Endothelial cell of umbilical vein (primary cell): ENCODE results near the gene MPZL2. TPM values are rescaled to one million over a fixed set of nuclear protein-coding genes. Genes with fewer than 3 reads are reported as not detected.

Source experiments
- BruUV-seq: library from RNA; stranded (reverse); fragments of 400-500 nt; replicated peaks from 2 replicates; lab custom pipeline; 2021; lab: Mats Ljungman, UMichigan
- CTCF ChIA-PET: fragments of 300-600, 350-600 bp; sonication (Branson Sonifier 250); formaldehyde crosslinking; loops from one replicate; lab custom pipeline; 2021; ENCODE audit warnings: antibody characterized with exemption, inconsistent platforms; lab: Charles Lee
- POLR2A ChIA-PET: fragments of 300-600, 350-600 bp; sonication (Branson Sonifier 250); formaldehyde crosslinking; loops from one replicate; lab custom pipeline; 2021; ENCODE audit warnings: antibody characterized with exemption, inconsistent platforms; lab: Charles Lee
- DNase-seq: peaks from one replicate; pipeline ENCODE4 v3.0.0-alpha.2; 2011; ENCODE audit warnings: low read depth, low spot score
- FAIRE-seq: peaks from 2 replicates; lab custom pipeline; 2011; peaks lifted over from hg19 to GRCh38; lab: Jason Lieb, UNC
- H2AFZ ChIP-seq: 2 replicates; pipeline ENCODE4 v1.6.0; 2012; ENCODE audit warnings: low read depth, low read length, control low read depth, inconsistent platforms
- H3K27ac ChIP-seq: 2 replicates; pipeline ENCODE4 v1.5.1; 2011; ENCODE audit warnings: low read depth, mild to moderate bottlenecking, control low read depth, low read length, moderate library complexity; ENCODE audit not compliant: insufficient read depth
- H3K27me3 ChIP-seq, 2 experiments: 2 replicates each; pipeline versions ENCODE4 v1.6.0 to v1.6.1; 2011; ENCODE audit warnings: low read length in 2 of 2, mixed read lengths in 1 of 2; ENCODE audit not compliant: control insufficient read depth in 2 of 2, insufficient read depth in 2 of 2
- H3K36me3 ChIP-seq, 2 experiments: 2 replicates in 1 of 2; 3 replicates in 1 of 2; pipeline ENCODE4 v1.5.1; 2011; ENCODE audit warnings: low read length in 2 of 2, mild to moderate bottlenecking in 1 of 2, moderate library complexity in 1 of 2; ENCODE audit not compliant: control insufficient read depth in 2 of 2, insufficient read depth in 2 of 2; ENCODE audit errors: extremely low read depth in 1 of 2
- H3K4me1 ChIP-seq: 3 replicates; pipeline ENCODE4 v1.5.1; 2011; ENCODE audit warnings: mild to moderate bottlenecking, low read length; ENCODE audit not compliant: control insufficient read depth, insufficient read depth; ENCODE audit errors: extremely low read depth
- H3K4me2 ChIP-seq: 2 replicates; pipeline ENCODE4 v1.6.1; 2011; ENCODE audit warnings: low read length, control low read depth, mixed read lengths; ENCODE audit not compliant: insufficient read depth
- H3K4me3 ChIP-seq, 3 experiments: fragments of 200-600 bp in 1 of 3; sonication (generic), shearing (Covaris generic) in 1 of 3; replicated peaks in 1 of 3; 2 replicates each; pipeline ENCODE4 v1.5.1; 2011 to 2016; ENCODE audit warnings: control low read depth in 3 of 3, low read length in 3 of 3, mild to moderate bottlenecking in 2 of 3, inconsistent platforms in 1 of 3, low read depth in 1 of 3, moderate library complexity in 1 of 3; ENCODE audit not compliant: insufficient read depth in 1 of 3
- H3K79me2 ChIP-seq: 2 replicates; pipeline ENCODE4 v1.6.0; 2012; ENCODE audit warnings: low read length, inconsistent platforms; ENCODE audit not compliant: control insufficient read depth, insufficient read depth
- H3K9ac ChIP-seq: replicated peaks from 2 replicates; pipeline ENCODE3; 2011; ENCODE audit warnings: low read length, control low read depth; ENCODE audit not compliant: insufficient read depth; ENCODE audit errors: extremely low read depth
- H3K9me1 ChIP-seq: replicated peaks from 3 replicates; pipeline ENCODE4 v1.6.0; 2011; ENCODE audit warnings: mild to moderate bottlenecking, low read length; ENCODE audit not compliant: control insufficient read depth, insufficient read depth; ENCODE audit errors: extremely low read depth
- H3K9me3 ChIP-seq: replicated peaks from 2 replicates; pipeline ENCODE4 v1.5.1; 2012; ENCODE audit warnings: low read length, inconsistent platforms; ENCODE audit not compliant: control insufficient read depth, insufficient read depth
- H4K20me1 ChIP-seq: replicated peaks from 2 replicates; pipeline ENCODE3; 2011; ENCODE audit warnings: mild to moderate bottlenecking, low read length; ENCODE audit not compliant: control insufficient read depth, insufficient read depth; ENCODE audit errors: extremely low read depth
- CTCF ChIP-seq, 2 donors: IDR thresholded peaks; 1 replicate in 1 of 2; 2 replicates in 1 of 2; pipeline ENCODE4 v1.5.1; 2011; ENCODE audit warnings: low read length in 2 of 2, mild to moderate bottlenecking in 2 of 2, moderate library complexity in 2 of 2, control low read depth in 1 of 2, inconsistent platforms in 1 of 2, low read depth in 1 of 2; ENCODE audit not compliant: insufficient read depth in 1 of 2; ENCODE audit errors: extremely low read depth in 1 of 2
- FOS ChIP-seq: IDR thresholded peaks from 2 replicates; pipeline ENCODE4 v1.6.1; 2011; ENCODE audit warnings: mild to moderate bottlenecking, low read length, moderate library complexity, borderline replicate concordance; ENCODE audit not compliant: insufficient read depth
- GATA2 ChIP-seq: IDR thresholded peaks from 2 replicates; pipeline ENCODE4 v1.7.0; 2011; ENCODE audit warnings: low read depth, mild to moderate bottlenecking, moderate library complexity, mixed read lengths, low read length; ENCODE audit not compliant: insufficient read length, insufficient read depth
- MYC ChIP-seq: IDR thresholded peaks from one replicate; pipeline ENCODE4 v1.6.1; 2011; ENCODE audit warnings: mild to moderate bottlenecking, low read depth, low read length
- POLR2A ChIP-seq: IDR thresholded peaks from 2 replicates; pipeline ENCODE4 v1.6.1; 2012; ENCODE audit warnings: low read depth, mild to moderate bottlenecking, control low read depth, low read length
- POLR2AphosphoS5 ChIP-seq: IDR thresholded peaks from 2 replicates; pipeline ENCODE4 v1.6.1; 2012; ENCODE audit warnings: low read depth, mild to moderate bottlenecking, control low read depth, low read length, moderate library complexity; ENCODE audit not compliant: insufficient read depth
- dilution Hi-C: fragments of 300-500 bp; cut with MboI; formaldehyde crosslinking; loops from one replicate; pipeline ENCODE4 v1.15.0; 2019; ENCODE audit warnings: low sequenced_read_pairs; ENCODE audit not compliant: extremely low pct_ligation_motif_present
- intact Hi-C: fragments of 100-400 bp; cut with micrococcal nuclease; formaldehyde crosslinking; loops from one replicate; pipeline ENCODE4 v1.10.0; 2022
- polyA plus RNA-seq, 4 experiments: library from polyadenylated mRNA; depleted of rRNA in 3 of 4; stranded (reverse) in 3 of 4; unstranded in 1 of 4; fragments of >200 nt; gene quantifications; 2 replicates each; pipeline versions ENCODE4 v1.2.1 to v1.2.3, GENCODE V29; 2011 to 2012; ENCODE audit warnings: missing spikeins in 1 of 4
- total RNA-seq: library from RNA; stranded (reverse); gene quantifications from 2 replicates; pipeline ENCODE4 v1.2.3, GENCODE V29; 2021

MPZL2 gene
- total and polyA plus RNA-seq, 2 donors (not counting 3 experiments of a cell fraction or from before 2014, with no cell fraction given) = 21.0 to 49.5 TPM

DNA sequence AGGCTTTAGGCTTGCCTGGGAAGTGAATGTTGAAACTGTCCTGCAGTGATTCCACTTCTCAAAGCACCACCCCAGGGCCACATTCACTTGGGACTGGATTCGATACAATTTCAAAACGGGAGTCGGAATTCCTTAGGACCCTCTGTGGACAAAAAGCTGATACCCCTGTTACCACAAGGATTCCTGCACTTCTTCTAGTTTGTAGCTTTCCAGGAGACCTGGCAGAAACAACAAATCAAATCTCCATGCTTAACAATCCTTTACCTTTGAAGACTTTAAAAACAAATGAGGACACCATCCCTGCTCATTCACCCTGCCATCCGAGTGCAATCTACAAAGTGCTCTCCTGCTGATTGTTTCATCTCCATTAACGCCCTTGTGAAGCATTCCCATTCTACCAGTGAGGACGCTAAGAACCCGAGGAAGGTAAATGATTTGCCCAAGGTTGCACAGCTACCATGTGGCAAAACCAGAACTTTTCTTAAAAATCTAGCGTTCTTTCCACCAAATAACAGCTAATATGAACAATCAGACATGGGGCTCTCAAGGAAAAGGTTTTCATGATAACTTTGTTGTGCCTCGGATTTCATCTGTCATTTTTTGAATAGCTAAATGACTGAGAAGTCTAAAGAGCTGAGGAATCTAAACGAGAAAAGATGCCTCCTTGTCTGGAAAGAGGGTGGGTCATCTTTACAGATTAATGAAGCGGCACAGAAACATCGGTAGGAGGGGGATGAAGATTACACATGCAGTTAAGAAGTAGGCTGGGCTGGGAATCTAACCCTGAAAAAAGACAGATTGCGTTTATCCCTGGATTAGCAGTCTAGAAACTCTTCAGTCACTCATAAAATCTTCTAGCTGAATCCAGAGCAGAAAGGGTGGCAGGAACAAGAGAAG, 720 bp upstream of the MPZL2 start:
- peak overlapping the region; percentile 13 to 69 (median 44) for H3K4me3 ChIP-seq
- no peaks in the 10 kb centered on the region for H3K9me1 ChIP-seq
- TF ChIP-seq GATA2 = no peak
- no peak for TF ChIP-seq POLR2AphosphoS5
- TF ChIP-seq FOS = no peak
- no peak for TF ChIP-seq POLR2A
- no peak for TF ChIP-seq CTCF (IDR thresholded peaks at IDR 0.05; ENCODE audit: extremely low read depth in 1 of 2, insufficient read depth in 1 of 2, low read depth in 1 of 2, low read length in 2 of 2)
- TF ChIP-seq MYC = no peak
- dilution Hi-C loops = no loop called here
- H3K79me2 ChIP-seq = no peaks in the 10 kb centered on the region
- TSS peak; percentile 88 for BruUV-seq
- H3K27me3 ChIP-seq = no peaks in the 10 kb centered on the region
- no peaks in the 10 kb centered on the region for H3K9me3 ChIP-seq
- FAIRE-seq (no peak), DNase-seq (peak; percentile 44)
- peak overlapping the region; percentile 58 for H3K9ac ChIP-seq
- intact Hi-C loops = loop anchor here (1.0 to 2.0 kb wide), 4 partner anchors 10 to 58 kb away; no protein-coding TSS in a partner anchor
- H3K4me1 ChIP-seq = peaks cover 51% of the 10 kb centered on the region
- peak overlapping the region; percentile 94 for H3K4me2 ChIP-seq
- H4K20me1 ChIP-seq = no peaks in the 10 kb centered on the region
- H3K27ac ChIP-seq = peak overlapping the region; percentile 4
- POLR2A ChIA-PET = interaction anchor here (0.6 to 2.9 kb wide), 3 partner anchors 10 to 66 kb away, joined by 3 to 12 read pairs (median 7); no protein-coding TSS in a partner anchor
- CTCF ChIA-PET = interaction anchor here (1.1 to 8.6 kb wide), 21 partner anchors 9 to 93 kb away, joined by 3 to 104 read pairs (median 4); partner anchors contain the start of gene MPZL3
- peak overlapping the region; percentile 90 for H2AFZ ChIP-seq
- H3K36me3 ChIP-seq = peaks cover 0 to 2% of the 10 kb centered on the region in 2 experiments
